Neural cell (in vitro differentiated cells): ENCODE results near the gene SLK. TPM values are rescaled to one million over a fixed set of nuclear protein-coding genes. Genes with fewer than 3 reads are reported as not detected.

ENCODE experiments used
- H2AFZ ChIP-seq: fragments of 200-600, 300-800 bp; sonication (generic), shearing (Covaris generic); 2 replicates; pipeline ENCODE4 v1.6.0; 2014; ENCODE audit warnings: low read depth, mild to moderate bottlenecking, antibody characterized with exemption, low read length, moderate library complexity
- H3F3A ChIP-seq: fragments of 200-600 bp; shearing (Covaris generic); 2 replicates; pipeline ENCODE4 v1.6.1; 2016; ENCODE audit warnings: mild to moderate bottlenecking, moderate library complexity, mixed read lengths, antibody characterized with exemption, low read length; ENCODE audit not compliant: insufficient read depth, poor library complexity, severe bottlenecking
- H3K27ac ChIP-seq: fragments of 200-600, 300-800 bp; sonication (generic), shearing (Covaris generic); 2 replicates; pipeline ENCODE4 v1.5.1; 2014; ENCODE audit warnings: mild to moderate bottlenecking, low read length, moderate library complexity
- H3K27me3 ChIP-seq: fragments of 300-800, 200-600 bp; sonication (generic), shearing (Covaris generic); 2 replicates; pipeline ENCODE4 v1.6.0; 2014; ENCODE audit warnings: mild to moderate bottlenecking, low read depth, low read length, moderate library complexity; ENCODE audit not compliant: insufficient read depth
- H3K36me3 ChIP-seq: fragments of 300-800, 200-600 bp; sonication (generic), shearing (Covaris generic); 2 replicates; pipeline ENCODE4 v1.5.1; 2014; ENCODE audit warnings: mild to moderate bottlenecking, antibody characterized with exemption, low read length, moderate library complexity; ENCODE audit not compliant: insufficient read depth
- H3K4me2 ChIP-seq: fragments of 300-800, 200-600 bp; sonication (generic), shearing (Covaris generic); 2 replicates; pipeline ENCODE4 v1.6.0; 2014; ENCODE audit warnings: mild to moderate bottlenecking, low read length
- H3K4me3 ChIP-seq: fragments of 300-800, 200-600 bp; sonication (generic), shearing (Covaris generic); 2 replicates; pipeline ENCODE4 v1.5.1; 2014; ENCODE audit warnings: mild to moderate bottlenecking, low read length, moderate library complexity
- H3K79me2 ChIP-seq: fragments of 200-600 bp; shearing (Covaris generic); replicated peaks from 2 replicates; pipeline ENCODE4 v1.6.0; 2014; ENCODE audit warnings: mild to moderate bottlenecking, low read length, moderate library complexity; ENCODE audit not compliant: insufficient read depth
- H3K9ac ChIP-seq: fragments of 300-800, 200-600 bp; sonication (generic), shearing (Covaris generic); 2 replicates; pipeline ENCODE4 v1.6.1; 2016; ENCODE audit warnings: mild to moderate bottlenecking, low read length, mixed read lengths
- H3K9me2 ChIP-seq: fragments of 200-600 bp; shearing (Covaris generic); 2 replicates; pipeline ENCODE4 v1.6.1; 2016; ENCODE audit warnings: mild to moderate bottlenecking, low read length, mixed read lengths; ENCODE audit not compliant: insufficient read depth
- H3K9me3 ChIP-seq: fragments of 200-600, 300-800 bp; sonication (generic), shearing (Covaris generic); 2 replicates; pipeline ENCODE4 v1.6.1; 2016; ENCODE audit warnings: mild to moderate bottlenecking, mixed run types, low read length, moderate library complexity, mixed read lengths
- H4K20me1 ChIP-seq: fragments of 200-600 bp; shearing (Covaris generic); 2 replicates; pipeline ENCODE4 v1.6.1; 2016; ENCODE audit warnings: mild to moderate bottlenecking, mixed run types; ENCODE audit not compliant: insufficient read depth
- EP300 ChIP-seq: fragments of 450-650 bp; conservative IDR thresholded peaks from 2 replicates; pipeline ENCODE4 v1.6.1; 2014; ENCODE audit warnings: antibody characterized with exemption, mild to moderate bottlenecking, moderate library complexity; ENCODE audit not compliant: poor library complexity, severe bottlenecking
- EZH2 ChIP-seq: fragments of 200-600, 300-800 bp; shearing (Covaris generic), sonication (generic); IDR thresholded peaks from 2 replicates; pipeline ENCODE4 v1.6.1; 2014; ENCODE audit warnings: antibody characterized with exemption, low read length, borderline replicate concordance, mild to moderate bottlenecking; ENCODE audit not compliant: insufficient read depth, poor library complexity, severe bottlenecking
- MXI1 ChIP-seq: fragments of 450-650 bp; conservative IDR thresholded peaks from 2 replicates; pipeline ENCODE4 v1.6.1; 2014; ENCODE audit warnings: antibody characterized with exemption, mild to moderate bottlenecking; ENCODE audit not compliant: poor library complexity, severe bottlenecking
- POLR2AphosphoS5 ChIP-seq: IDR thresholded peaks from 2 replicates; pipeline ENCODE4 v1.6.1; 2012
- RAD21 ChIP-seq: fragments of 450-650 bp; conservative IDR thresholded peaks from 2 replicates; pipeline ENCODE4 v1.6.1; 2014; ENCODE audit warnings: antibody characterized with exemption, mild to moderate bottlenecking, moderate library complexity
- SMC3 ChIP-seq: fragments of 450-650 bp; conservative IDR thresholded peaks from 2 replicates; pipeline ENCODE4 v1.6.1; 2014; ENCODE audit warnings: antibody characterized with exemption, mild to moderate bottlenecking, moderate library complexity; ENCODE audit not compliant: poor library complexity
- TAF1 ChIP-seq: IDR thresholded peaks from 2 replicates; pipeline ENCODE4 v1.6.1; 2012; ENCODE audit warnings: low read depth
- polyA plus RNA-seq: library from polyadenylated mRNA; depleted of rRNA; stranded (reverse); fragments of >200 nt; gene quantifications from 2 replicates; pipeline ENCODE4 v1.2.3, GENCODE V29; 2014
- TF ChIP-seq, protein P1 (sequence below): fragments of 450-650 bp; IDR thresholded peaks from 2 replicates; pipeline ENCODE4 v1.5.1; 2014; ENCODE audit warnings: antibody characterized with exemption, mild to moderate bottlenecking, moderate library complexity; ENCODE audit not compliant: poor library complexity, severe bottlenecking
- TF ChIP-seq, protein P2 (sequence below): IDR thresholded peaks from 2 replicates; pipeline ENCODE4 v1.6.1; 2012; ENCODE audit warnings: borderline replicate concordance

SLK gene
- polyA plus RNA-seq, 1 donor from 2014 or later: 23.7 TPM

DNA sequence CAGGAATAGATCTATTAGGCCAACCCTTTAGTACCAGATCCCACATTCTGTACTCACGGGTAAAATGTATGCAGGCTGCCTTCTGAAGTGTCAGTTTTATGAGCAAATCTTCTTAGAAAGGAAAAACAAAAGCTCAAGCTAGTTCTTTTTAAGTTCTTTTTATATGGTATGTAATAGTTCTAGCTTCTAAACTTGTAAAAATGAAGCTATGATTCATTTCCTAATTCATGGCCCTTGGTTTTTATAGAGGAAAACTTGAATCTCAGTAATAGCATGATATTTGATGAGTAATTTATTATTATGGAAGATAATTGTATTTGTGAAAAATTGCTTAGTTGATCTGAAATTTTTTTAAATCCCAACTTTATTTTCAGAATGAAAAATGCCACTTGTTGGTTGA is 54.3 kb downstream of the SLK start:
- Histone ChIP-seq H3K4me3 (no peak overlapping the region), H3F3A (no peaks in the 10 kb centered on the region), H3K36me3 (peaks cover 18% of the 10 kb centered on the region), H3K27me3 (no peaks in the 10 kb centered on the region), H3K79me2 (no peaks in the 10 kb centered on the region), H3K9me2 (no peaks in the 10 kb centered on the region), H2AFZ (no peak overlapping the region), H3K9me3 (no peaks in the 10 kb centered on the region), H3K27ac (no peak overlapping the region), H3K9ac (no peak overlapping the region), H3K4me2 (no peak overlapping the region), H4K20me1 (no peaks in the 10 kb centered on the region)
- TF ChIP-seq, protein P1, sequence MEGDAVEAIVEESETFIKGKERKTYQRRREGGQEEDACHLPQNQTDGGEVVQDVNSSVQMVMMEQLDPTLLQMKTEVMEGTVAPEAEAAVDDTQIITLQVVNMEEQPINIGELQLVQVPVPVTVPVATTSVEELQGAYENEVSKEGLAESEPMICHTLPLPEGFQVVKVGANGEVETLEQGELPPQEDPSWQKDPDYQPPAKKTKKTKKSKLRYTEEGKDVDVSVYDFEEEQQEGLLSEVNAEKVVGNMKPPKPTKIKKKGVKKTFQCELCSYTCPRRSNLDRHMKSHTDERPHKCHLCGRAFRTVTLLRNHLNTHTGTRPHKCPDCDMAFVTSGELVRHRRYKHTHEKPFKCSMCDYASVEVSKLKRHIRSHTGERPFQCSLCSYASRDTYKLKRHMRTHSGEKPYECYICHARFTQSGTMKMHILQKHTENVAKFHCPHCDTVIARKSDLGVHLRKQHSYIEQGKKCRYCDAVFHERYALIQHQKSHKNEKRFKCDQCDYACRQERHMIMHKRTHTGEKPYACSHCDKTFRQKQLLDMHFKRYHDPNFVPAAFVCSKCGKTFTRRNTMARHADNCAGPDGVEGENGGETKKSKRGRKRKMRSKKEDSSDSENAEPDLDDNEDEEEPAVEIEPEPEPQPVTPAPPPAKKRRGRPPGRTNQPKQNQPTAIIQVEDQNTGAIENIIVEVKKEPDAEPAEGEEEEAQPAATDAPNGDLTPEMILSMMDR: no peak
- TF ChIP-seq EZH2: no peak
- TF ChIP-seq EP300: no peak
- TF ChIP-seq POLR2AphosphoS5: no peak
- no peak for TF ChIP-seq SMC3
- TF ChIP-seq RAD21: no peak
- TF ChIP-seq, protein P2, sequence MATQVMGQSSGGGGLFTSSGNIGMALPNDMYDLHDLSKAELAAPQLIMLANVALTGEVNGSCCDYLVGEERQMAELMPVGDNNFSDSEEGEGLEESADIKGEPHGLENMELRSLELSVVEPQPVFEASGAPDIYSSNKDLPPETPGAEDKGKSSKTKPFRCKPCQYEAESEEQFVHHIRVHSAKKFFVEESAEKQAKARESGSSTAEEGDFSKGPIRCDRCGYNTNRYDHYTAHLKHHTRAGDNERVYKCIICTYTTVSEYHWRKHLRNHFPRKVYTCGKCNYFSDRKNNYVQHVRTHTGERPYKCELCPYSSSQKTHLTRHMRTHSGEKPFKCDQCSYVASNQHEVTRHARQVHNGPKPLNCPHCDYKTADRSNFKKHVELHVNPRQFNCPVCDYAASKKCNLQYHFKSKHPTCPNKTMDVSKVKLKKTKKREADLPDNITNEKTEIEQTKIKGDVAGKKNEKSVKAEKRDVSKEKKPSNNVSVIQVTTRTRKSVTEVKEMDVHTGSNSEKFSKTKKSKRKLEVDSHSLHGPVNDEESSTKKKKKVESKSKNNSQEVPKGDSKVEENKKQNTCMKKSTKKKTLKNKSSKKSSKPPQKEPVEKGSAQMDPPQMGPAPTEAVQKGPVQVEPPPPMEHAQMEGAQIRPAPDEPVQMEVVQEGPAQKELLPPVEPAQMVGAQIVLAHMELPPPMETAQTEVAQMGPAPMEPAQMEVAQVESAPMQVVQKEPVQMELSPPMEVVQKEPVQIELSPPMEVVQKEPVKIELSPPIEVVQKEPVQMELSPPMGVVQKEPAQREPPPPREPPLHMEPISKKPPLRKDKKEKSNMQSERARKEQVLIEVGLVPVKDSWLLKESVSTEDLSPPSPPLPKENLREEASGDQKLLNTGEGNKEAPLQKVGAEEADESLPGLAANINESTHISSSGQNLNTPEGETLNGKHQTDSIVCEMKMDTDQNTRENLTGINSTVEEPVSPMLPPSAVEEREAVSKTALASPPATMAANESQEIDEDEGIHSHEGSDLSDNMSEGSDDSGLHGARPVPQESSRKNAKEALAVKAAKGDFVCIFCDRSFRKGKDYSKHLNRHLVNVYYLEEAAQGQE: no peak
- no peak for TF ChIP-seq MXI1
- TF ChIP-seq TAF1: no peak

DNA sequence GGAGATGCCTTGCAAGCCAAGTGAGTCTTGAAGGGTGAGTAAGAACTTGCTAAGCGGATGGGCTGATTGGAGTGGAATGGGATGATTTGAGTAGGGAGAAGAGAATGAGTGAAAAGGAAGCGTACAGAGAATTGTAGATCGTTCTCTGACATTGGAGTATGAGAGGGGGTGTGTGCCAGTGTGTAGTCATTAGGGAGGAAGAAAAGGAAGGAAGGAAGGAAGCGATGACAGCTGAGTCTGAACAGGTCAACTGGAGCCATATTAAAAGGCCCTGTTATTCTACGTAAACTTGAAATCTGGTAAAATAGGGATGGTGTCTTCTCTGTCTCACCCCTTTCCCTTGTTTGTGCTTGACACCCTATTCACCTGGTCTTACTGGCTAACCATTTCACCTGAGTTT is 55.1 kb downstream of the SLK start:
- Histone ChIP-seq H3K27ac (no peak overlapping the region), H4K20me1 (no peaks in the 10 kb centered on the region), H3K36me3 (peaks cover 18% of the 10 kb centered on the region), H2AFZ (no peak overlapping the region), H3K4me3 (no peak overlapping the region), H3K79me2 (no peaks in the 10 kb centered on the region), H3F3A (no peaks in the 10 kb centered on the region), H3K4me2 (no peak overlapping the region), H3K9me3 (no peaks in the 10 kb centered on the region), H3K27me3 (no peaks in the 10 kb centered on the region), H3K9me2 (no peaks in the 10 kb centered on the region), H3K9ac (no peak overlapping the region)
- TF ChIP-seq EP300 (no peak), POLR2AphosphoS5 (no peak), MXI1 (no peak), SMC3 (no peak), TAF1 (no peak), EZH2 (no peak), RAD21 (no peak)
- TF ChIP-seq, protein P1: no peak
- TF ChIP-seq, protein P2: no peak
